ENCODE measurements around the gene WWOX.

GRCh38 chr16:78117391-78117790 is 17.9 kb downstream of the WWOX start:
- no peak for TF ChIP-seq POLR2A (IDR thresholded peaks at IDR 0.05)
- TF ChIP-seq, protein P1, sequence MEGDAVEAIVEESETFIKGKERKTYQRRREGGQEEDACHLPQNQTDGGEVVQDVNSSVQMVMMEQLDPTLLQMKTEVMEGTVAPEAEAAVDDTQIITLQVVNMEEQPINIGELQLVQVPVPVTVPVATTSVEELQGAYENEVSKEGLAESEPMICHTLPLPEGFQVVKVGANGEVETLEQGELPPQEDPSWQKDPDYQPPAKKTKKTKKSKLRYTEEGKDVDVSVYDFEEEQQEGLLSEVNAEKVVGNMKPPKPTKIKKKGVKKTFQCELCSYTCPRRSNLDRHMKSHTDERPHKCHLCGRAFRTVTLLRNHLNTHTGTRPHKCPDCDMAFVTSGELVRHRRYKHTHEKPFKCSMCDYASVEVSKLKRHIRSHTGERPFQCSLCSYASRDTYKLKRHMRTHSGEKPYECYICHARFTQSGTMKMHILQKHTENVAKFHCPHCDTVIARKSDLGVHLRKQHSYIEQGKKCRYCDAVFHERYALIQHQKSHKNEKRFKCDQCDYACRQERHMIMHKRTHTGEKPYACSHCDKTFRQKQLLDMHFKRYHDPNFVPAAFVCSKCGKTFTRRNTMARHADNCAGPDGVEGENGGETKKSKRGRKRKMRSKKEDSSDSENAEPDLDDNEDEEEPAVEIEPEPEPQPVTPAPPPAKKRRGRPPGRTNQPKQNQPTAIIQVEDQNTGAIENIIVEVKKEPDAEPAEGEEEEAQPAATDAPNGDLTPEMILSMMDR (IDR thresholded peaks at IDR 0.05), result no peak

All from thyroid gland (tissue), 4 donors.